Measurements from ENCODE around the gene MICOS13.

MICOS13 gene

DNA sequence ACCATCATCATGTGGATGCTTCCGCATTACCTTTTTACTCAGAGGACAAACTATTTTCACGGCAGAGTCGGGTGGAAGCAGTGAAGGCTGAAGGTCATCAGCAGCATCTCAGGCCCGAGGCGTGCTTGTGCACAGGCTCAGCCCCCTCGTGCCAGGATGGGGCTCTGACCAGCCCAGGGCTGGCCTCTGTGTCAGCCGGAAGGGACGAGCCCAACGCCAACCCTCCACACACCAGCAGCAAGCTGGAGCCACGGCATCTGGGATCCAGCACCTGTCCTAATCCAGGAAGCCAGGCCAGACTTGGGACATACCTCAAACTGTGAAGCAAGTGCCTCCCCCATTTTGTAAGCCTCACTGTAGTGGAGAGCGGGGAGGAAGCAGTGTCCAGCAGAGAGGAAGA lies 11.1 kb downstream of the MICOS13 start:
- no peak overlapping the region for H3K4me2 ChIP-seq (ENCODE audit: low read length)
- no peak overlapping the region for H2AK5ac ChIP-seq (ENCODE audit: low read length)
- no peak overlapping the region for H4K5ac ChIP-seq (ENCODE audit: low read length)
- no peaks in the 10 kb centered on the region for H3K27me3 ChIP-seq (ENCODE audit: insufficient read depth, low read length, poor library complexity)
- no peak overlapping the region for H2BK5ac ChIP-seq (ENCODE audit: low read length)
- no peak overlapping the region for H3K18ac ChIP-seq (ENCODE audit: low read length)
- H3K79me2 ChIP-seq (ENCODE audit: control insufficient read depth, insufficient read depth, low read length): no peaks in the 10 kb centered on the region
- H3K36me3 ChIP-seq (ENCODE audit: control insufficient read depth, insufficient read depth, low read length): peaks cover 14% of the 10 kb centered on the region
- H2BK15ac ChIP-seq (replicated peaks; ENCODE audit: low read depth): no peak overlapping the region
- no peak overlapping the region for H3K9ac ChIP-seq (ENCODE audit: low read length)
- H3K23ac ChIP-seq (ENCODE audit: low read length): no peak overlapping the region
- peaks cover 3% of the 10 kb centered on the region for H3K4me1 ChIP-seq (ENCODE audit: control insufficient read depth, low read depth, low read length)
- no peak overlapping the region for H3K27ac ChIP-seq (ENCODE audit: low read depth, low read length)
- H3K4ac ChIP-seq (ENCODE audit: low read depth, low read length): no peak overlapping the region
- H3K56ac ChIP-seq (ENCODE audit: low read length): no peak overlapping the region
- no peak overlapping the region for H4K8ac ChIP-seq (ENCODE audit: low read depth, low read length)
- H3K79me1 ChIP-seq (ENCODE audit: low read length): no peaks in the 10 kb centered on the region
- H3K4me3 ChIP-seq (ENCODE audit: low read length): no peak overlapping the region
- DNase-seq: no peak
- no CpG with 5 or more reads among the region's 11 CpGs for WGBS (ENCODE audit: extremely low coverage, insufficient coverage, low lambda C conversion rate)
- H2BK120ac ChIP-seq (ENCODE audit: low read depth, low read length): no peak overlapping the region

DNA sequence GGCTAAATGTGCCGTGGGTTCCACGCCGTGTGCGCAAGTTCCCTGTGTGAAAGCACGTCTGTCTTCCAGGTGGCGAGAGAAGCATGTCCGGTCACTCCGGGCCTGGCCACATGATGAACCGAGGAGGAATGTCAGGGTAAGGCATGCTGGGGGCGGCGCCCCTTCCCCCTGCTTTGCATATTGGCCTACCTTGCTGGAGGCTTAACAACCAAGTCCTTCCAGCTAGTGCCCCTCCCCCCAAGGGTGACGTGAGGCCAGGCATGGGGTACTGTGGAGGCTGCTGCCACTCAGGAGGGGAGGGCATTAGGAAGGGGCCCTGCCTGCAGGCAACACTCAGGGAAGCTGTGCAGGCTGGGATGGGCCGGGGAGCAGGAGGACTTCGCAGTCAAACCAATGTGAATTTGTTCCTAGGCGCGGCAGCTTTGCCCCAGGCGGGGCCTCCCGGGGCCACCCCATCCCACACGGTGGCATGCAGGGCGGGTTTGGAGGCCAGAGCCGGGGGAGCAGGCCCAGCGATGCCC lies 12.5 kb downstream of the MICOS13 start:
- Histone ChIP-seq H4K5ac (ENCODE audit: low read length) (no peak overlapping the region), H3K9ac (ENCODE audit: low read length) (no peak overlapping the region), H2BK5ac (ENCODE audit: low read length) (no peak overlapping the region), H3K79me2 (ENCODE audit: control insufficient read depth, insufficient read depth, low read length) (no peaks in the 10 kb centered on the region), H3K4me2 (ENCODE audit: low read length) (no peak overlapping the region), H3K4me3 (ENCODE audit: low read length) (no peak overlapping the region), H2AK5ac (ENCODE audit: low read length) (no peak overlapping the region), H3K27ac (ENCODE audit: low read depth, low read length) (no peak overlapping the region), H4K8ac (ENCODE audit: low read depth, low read length) (no peak overlapping the region), H3K4me1 (ENCODE audit: control insufficient read depth, low read depth, low read length) (peaks cover 3% of the 10 kb centered on the region), H3K18ac (ENCODE audit: low read length) (no peak overlapping the region), H3K4ac (ENCODE audit: low read depth, low read length) (no peak overlapping the region), H2BK15ac (replicated peaks; ENCODE audit: low read depth) (no peak overlapping the region), H3K79me1 (ENCODE audit: low read length) (no peaks in the 10 kb centered on the region), H3K56ac (ENCODE audit: low read length) (no peak overlapping the region), H3K23ac (ENCODE audit: low read length) (no peak overlapping the region), H3K27me3 (ENCODE audit: insufficient read depth, low read length, poor library complexity) (no peaks in the 10 kb centered on the region), H3K36me3 (ENCODE audit: control insufficient read depth, insufficient read depth, low read length) (peaks cover 21% of the 10 kb centered on the region), H2BK120ac (ENCODE audit: low read depth, low read length) (no peak overlapping the region)
- peak; percentile 96 for DNase-seq
- WGBS (ENCODE audit: extremely low coverage, insufficient coverage, low lambda C conversion rate): no CpG with 5 or more reads among the region's 22 CpGs

DNA sequence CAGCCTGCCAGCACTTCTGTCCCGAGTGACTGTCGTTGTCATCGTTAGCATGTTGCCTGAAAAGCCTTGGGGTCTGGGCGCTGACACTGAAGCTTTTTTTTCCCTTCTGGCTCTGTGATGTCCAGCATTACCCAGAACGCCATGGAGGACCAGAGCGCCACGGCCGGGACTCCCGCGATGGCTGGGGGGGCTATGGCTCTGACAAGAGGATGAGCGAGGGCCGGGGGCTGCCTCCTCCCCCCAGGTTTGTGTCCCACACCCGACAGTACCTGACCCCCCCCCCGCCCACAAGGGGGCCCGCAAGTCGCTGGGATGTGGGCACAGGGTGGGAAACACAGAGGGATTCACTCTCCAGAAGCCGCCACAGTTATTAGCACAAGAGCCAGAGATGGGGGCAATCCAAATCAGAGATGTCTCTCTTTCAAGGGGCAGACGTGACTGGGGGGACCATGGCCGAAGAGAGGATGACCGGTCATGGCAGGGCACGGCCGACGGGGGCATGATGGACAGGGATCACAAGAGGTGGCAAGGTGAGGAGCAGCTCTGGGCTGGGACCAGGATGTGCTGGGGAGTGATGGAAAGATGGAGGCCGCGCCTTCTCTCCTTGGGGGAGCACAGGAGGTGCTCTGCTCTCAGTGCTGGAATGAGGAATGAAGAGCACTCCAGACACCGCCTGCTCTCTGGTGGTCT lies 13.2 kb downstream of the MICOS13 start:
- H4K8ac ChIP-seq (ENCODE audit: low read depth, low read length): no peak overlapping the region
- peaks cover 21% of the 10 kb centered on the region for H3K36me3 ChIP-seq (ENCODE audit: control insufficient read depth, insufficient read depth, low read length)
- no peak overlapping the region for H3K4me3 ChIP-seq (ENCODE audit: low read length)
- H3K18ac ChIP-seq (ENCODE audit: low read length): no peak overlapping the region
- H4K5ac ChIP-seq (ENCODE audit: low read length): no peak overlapping the region
- H3K79me2 ChIP-seq (ENCODE audit: control insufficient read depth, insufficient read depth, low read length): no peaks in the 10 kb centered on the region
- H3K4me2 ChIP-seq (ENCODE audit: low read length): no peak overlapping the region
- no peak overlapping the region for H2BK120ac ChIP-seq (ENCODE audit: low read depth, low read length)
- no peak overlapping the region for H3K9ac ChIP-seq (ENCODE audit: low read length)
- H3K79me1 ChIP-seq (ENCODE audit: low read length): no peaks in the 10 kb centered on the region
- no peak overlapping the region for H2AK5ac ChIP-seq (ENCODE audit: low read length)
- no peak for DNase-seq
- H3K23ac ChIP-seq (ENCODE audit: low read length): no peak overlapping the region
- H3K4ac ChIP-seq (ENCODE audit: low read depth, low read length): no peak overlapping the region
- H3K56ac ChIP-seq (ENCODE audit: low read length): no peak overlapping the region
- WGBS (ENCODE audit: extremely low coverage, insufficient coverage, low lambda C conversion rate): no CpG with 5 or more reads among the region's 26 CpGs
- H2BK15ac ChIP-seq (replicated peaks; ENCODE audit: low read depth): no peak overlapping the region
- no peak overlapping the region for H3K27ac ChIP-seq (ENCODE audit: low read depth, low read length)
- H2BK5ac ChIP-seq (ENCODE audit: low read length): no peak overlapping the region
- peaks cover 3% of the 10 kb centered on the region for H3K4me1 ChIP-seq (ENCODE audit: control insufficient read depth, low read depth, low read length)
- no peaks in the 10 kb centered on the region for H3K27me3 ChIP-seq (ENCODE audit: insufficient read depth, low read length, poor library complexity)

DNA sequence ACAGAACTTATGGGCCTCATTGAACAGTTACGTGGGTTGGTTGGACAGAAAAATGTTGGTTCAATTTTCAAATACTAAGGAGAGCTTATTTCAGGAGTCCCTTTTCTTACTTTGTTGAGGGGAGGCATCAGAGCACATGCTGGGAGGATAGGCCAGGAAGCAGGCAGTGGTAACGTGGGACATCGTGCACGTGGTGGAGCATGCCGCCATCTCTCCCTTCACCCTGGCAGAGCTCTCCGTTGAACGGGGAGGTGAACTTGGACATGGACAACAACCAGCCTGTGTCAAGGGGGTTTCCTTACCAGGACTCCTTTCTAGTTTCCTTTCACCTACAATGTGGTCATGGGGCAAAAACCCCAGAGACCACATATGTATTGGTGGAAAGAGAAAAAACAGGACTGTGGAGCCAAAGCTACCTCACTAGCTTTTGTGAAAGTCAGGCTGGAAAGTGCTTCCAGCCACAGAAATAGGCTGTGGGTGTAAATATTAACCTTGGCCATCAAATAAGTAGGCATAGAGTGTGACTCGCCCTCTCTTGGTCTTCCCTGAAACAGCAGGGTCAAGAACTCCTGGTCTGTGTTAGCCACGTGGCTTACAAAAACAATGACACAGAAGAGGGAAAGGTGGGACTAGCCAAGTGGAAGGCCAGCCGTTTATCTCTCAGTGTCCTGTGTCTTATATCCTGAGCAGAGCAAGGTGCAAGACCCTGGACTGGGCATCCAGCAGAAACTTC lies 14.4 kb downstream of the MICOS13 start:
- DNase-seq: no peak
- no peak overlapping the region for H2AK5ac ChIP-seq (ENCODE audit: low read length)
- H2BK120ac ChIP-seq (ENCODE audit: low read depth, low read length): no peak overlapping the region
- no peak overlapping the region for H3K4ac ChIP-seq (ENCODE audit: low read depth, low read length)
- peaks cover 3% of the 10 kb centered on the region for H3K4me1 ChIP-seq (ENCODE audit: control insufficient read depth, low read depth, low read length)
- no peak overlapping the region for H4K8ac ChIP-seq (ENCODE audit: low read depth, low read length)
- H2BK15ac ChIP-seq (replicated peaks; ENCODE audit: low read depth): no peak overlapping the region
- no peak overlapping the region for H3K56ac ChIP-seq (ENCODE audit: low read length)
- H2BK5ac ChIP-seq (ENCODE audit: low read length): no peak overlapping the region
- H3K27ac ChIP-seq (ENCODE audit: low read depth, low read length): no peak overlapping the region
- H3K18ac ChIP-seq (ENCODE audit: low read length): no peak overlapping the region
- peaks cover 20% of the 10 kb centered on the region for H3K36me3 ChIP-seq (ENCODE audit: control insufficient read depth, insufficient read depth, low read length)
- no peaks in the 10 kb centered on the region for H3K79me1 ChIP-seq (ENCODE audit: low read length)
- WGBS (ENCODE audit: extremely low coverage, insufficient coverage, low lambda C conversion rate): no CpG with 5 or more reads among the region's 10 CpGs
- no peaks in the 10 kb centered on the region for H3K79me2 ChIP-seq (ENCODE audit: control insufficient read depth, insufficient read depth, low read length)
- no peak overlapping the region for H3K23ac ChIP-seq (ENCODE audit: low read length)
- H4K5ac ChIP-seq (ENCODE audit: low read length): no peak overlapping the region
- no peaks in the 10 kb centered on the region for H3K27me3 ChIP-seq (ENCODE audit: insufficient read depth, low read length, poor library complexity)
- H3K4me3 ChIP-seq (ENCODE audit: low read length): no peak overlapping the region
- H3K4me2 ChIP-seq (ENCODE audit: low read length): no peak overlapping the region
- no peak overlapping the region for H3K9ac ChIP-seq (ENCODE audit: low read length)

DNA sequence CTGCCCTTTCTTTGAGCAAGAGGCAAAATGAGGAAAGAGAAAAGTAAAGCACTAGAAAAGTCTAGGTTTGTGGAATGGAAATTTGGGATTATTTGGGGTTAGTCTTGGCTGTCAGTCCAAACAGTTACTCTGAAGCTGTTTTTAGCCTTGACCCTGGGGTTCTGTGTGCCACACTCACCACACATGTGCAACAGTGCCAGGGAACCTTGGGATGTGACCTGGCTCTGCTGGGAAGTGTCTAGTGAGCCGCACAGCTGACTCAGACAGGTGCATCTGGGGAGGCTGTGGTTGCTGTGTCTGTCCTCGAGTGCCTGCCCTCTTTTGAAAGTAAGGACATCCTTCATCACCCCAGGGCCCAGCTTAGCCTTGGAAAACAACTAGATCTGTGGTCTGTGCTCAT lies 15.8 kb downstream of the MICOS13 start:
- no peaks in the 10 kb centered on the region for H3K27me3 ChIP-seq (ENCODE audit: insufficient read depth, low read length, poor library complexity)
- no peak overlapping the region for H4K5ac ChIP-seq (ENCODE audit: low read length)
- H4K8ac ChIP-seq (ENCODE audit: low read depth, low read length): no peak overlapping the region
- no peak overlapping the region for H3K18ac ChIP-seq (ENCODE audit: low read length)
- no peak overlapping the region for H3K56ac ChIP-seq (ENCODE audit: low read length)
- no peaks in the 10 kb centered on the region for H3K79me2 ChIP-seq (ENCODE audit: control insufficient read depth, insufficient read depth, low read length)
- no peak overlapping the region for H2BK120ac ChIP-seq (ENCODE audit: low read depth, low read length)
- H3K4me2 ChIP-seq (ENCODE audit: low read length): no peak overlapping the region
- H3K79me1 ChIP-seq (ENCODE audit: low read length): no peaks in the 10 kb centered on the region
- H3K4ac ChIP-seq (ENCODE audit: low read depth, low read length): no peak overlapping the region
- no CpG with 5 or more reads among the region's 2 CpGs for WGBS (ENCODE audit: extremely low coverage, insufficient coverage, low lambda C conversion rate)
- H3K4me3 ChIP-seq (ENCODE audit: low read length): no peak overlapping the region
- H3K4me1 ChIP-seq (ENCODE audit: control insufficient read depth, low read depth, low read length): peaks cover 3% of the 10 kb centered on the region
- no peak overlapping the region for H3K23ac ChIP-seq (ENCODE audit: low read length)
- no peak overlapping the region for H2BK15ac ChIP-seq (replicated peaks; ENCODE audit: low read depth)
- DNase-seq: no peak
- peaks cover 23% of the 10 kb centered on the region for H3K36me3 ChIP-seq (ENCODE audit: control insufficient read depth, insufficient read depth, low read length)
- H2BK5ac ChIP-seq (ENCODE audit: low read length): no peak overlapping the region
- no peak overlapping the region for H2AK5ac ChIP-seq (ENCODE audit: low read length)
- no peak overlapping the region for H3K9ac ChIP-seq (ENCODE audit: low read length)
- no peak overlapping the region for H3K27ac ChIP-seq (ENCODE audit: low read depth, low read length)
